ENCODE measurements around the gene GPX7.

The GPX7 gene

GRCh38 chr1:52629325-52629643 is 27.1 kb downstream of the GPX7 start:
- DNase-seq (ENCODE audit: low spot score): no peak

GRCh38 chr1:52629667-52630066 is 27.5 kb downstream of the GPX7 start:
- no peak for DNase-seq (ENCODE audit: low spot score)

GRCh38 chr1:52631759-52632331 is 29.7 kb downstream of the GPX7 start:
- DNase-seq (ENCODE audit: low spot score): no peak

- DNase-seq (ENCODE audit: low spot score): no peak
Observed at GRCh38 chr1:52632732-52633290, 30.6 kb downstream of the GPX7 start, which contains the start of gene SHISAL2A. Gene SHISAL2A (plus strand): TSS chr1:52633168. CDS start chr1:52633494, 326 bp downstream.

GRCh38 chr1:52633291-52633754 is 31.2 kb downstream of the GPX7 start:
- no peak for DNase-seq (ENCODE audit: low spot score)

GRCh38 chr1:52634111-52634510 is 31.9 kb downstream of the GPX7 start:
- no peak for DNase-seq (ENCODE audit: low spot score)

- no peak for DNase-seq (ENCODE audit: low spot score)
Observed at GRCh38 chr1:52635321-52636089, 33.3 kb downstream of the GPX7 start.

- no peak for DNase-seq (ENCODE audit: low spot score)
Observed at GRCh38 chr1:52636721-52637695, 34.8 kb downstream of the GPX7 start.

- no peak for DNase-seq (ENCODE audit: low spot score)
Observed at GRCh38 chr1:52637946-52638345, 35.8 kb downstream of the GPX7 start.

GRCh38 chr1:52640697-52641096 is 38.5 kb downstream of the GPX7 start:
- peak; percentile 41 for DNase-seq (ENCODE audit: low spot score)

- DNase-seq (ENCODE audit: low spot score): no peak
Observed at GRCh38 chr1:52641307-52641706, 39.1 kb downstream of the GPX7 start.

GRCh38 chr1:52645261-52645660 is 43.1 kb downstream of the GPX7 start:
- no peak for DNase-seq (ENCODE audit: low spot score)

- DNase-seq (ENCODE audit: low spot score): no peak
Observed at GRCh38 chr1:52651904-52652303, 49.7 kb downstream of the GPX7 start.

- no peak for DNase-seq (ENCODE audit: low spot score)
Observed at GRCh38 chr1:52653207-52653849, 51.2 kb downstream of the GPX7 start.

- no peak for DNase-seq (ENCODE audit: low spot score)
Observed at GRCh38 chr1:52654063-52654462, 51.9 kb downstream of the GPX7 start.

- no peak for DNase-seq (ENCODE audit: low spot score)
Observed at GRCh38 chr1:52657702-52658101, 55.5 kb downstream of the GPX7 start.
